SK-N-DZ (cell line): ENCODE measurements around the gene CSF2RB.

ENCODE experiments used
- DNase-seq: peaks from one replicate; pipeline ENCODE4 v3.0.0-alpha.2; 2015; ENCODE audit warnings: low spot score

Gene CSF2RB

GRCh38 chr22:36918586-36919284 lies 5.3 kb downstream of the CSF2RB start:
- DNase-seq = no peak

- no peak for DNase-seq
Measured at GRCh38 chr22:36921309-36922104, 8.1 kb downstream of the CSF2RB start.

DNA sequence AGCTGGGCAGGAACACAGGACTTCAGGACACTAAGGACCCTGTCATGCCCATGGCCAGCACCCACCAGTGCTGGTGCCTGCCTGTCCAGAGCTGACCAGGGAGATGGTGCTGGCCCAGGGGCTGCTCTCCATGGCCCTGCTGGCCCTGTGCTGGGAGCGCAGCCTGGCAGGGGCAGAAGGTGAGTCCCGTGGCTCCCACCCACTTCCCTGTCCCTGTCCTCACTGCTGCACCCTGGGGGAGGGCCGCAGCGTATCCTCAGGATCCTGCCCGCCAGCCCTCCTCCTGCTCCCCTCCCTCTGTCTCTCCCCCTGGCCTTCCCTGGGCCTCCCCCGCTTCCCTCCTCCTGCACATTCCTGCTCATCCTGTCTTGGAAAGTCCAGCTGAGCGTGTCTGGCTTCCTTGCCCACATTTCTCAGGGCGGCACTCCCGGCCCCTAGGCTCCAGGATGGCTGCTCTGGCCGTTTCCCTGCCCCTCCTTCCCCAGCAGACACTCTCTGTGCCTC lies 8.7 kb downstream of the CSF2RB start:
- DNase-seq = no peak

GRCh38 chr22:36922711-36923110 lies 9.3 kb downstream of the CSF2RB start:
- DNase-seq = no peak

DNA sequence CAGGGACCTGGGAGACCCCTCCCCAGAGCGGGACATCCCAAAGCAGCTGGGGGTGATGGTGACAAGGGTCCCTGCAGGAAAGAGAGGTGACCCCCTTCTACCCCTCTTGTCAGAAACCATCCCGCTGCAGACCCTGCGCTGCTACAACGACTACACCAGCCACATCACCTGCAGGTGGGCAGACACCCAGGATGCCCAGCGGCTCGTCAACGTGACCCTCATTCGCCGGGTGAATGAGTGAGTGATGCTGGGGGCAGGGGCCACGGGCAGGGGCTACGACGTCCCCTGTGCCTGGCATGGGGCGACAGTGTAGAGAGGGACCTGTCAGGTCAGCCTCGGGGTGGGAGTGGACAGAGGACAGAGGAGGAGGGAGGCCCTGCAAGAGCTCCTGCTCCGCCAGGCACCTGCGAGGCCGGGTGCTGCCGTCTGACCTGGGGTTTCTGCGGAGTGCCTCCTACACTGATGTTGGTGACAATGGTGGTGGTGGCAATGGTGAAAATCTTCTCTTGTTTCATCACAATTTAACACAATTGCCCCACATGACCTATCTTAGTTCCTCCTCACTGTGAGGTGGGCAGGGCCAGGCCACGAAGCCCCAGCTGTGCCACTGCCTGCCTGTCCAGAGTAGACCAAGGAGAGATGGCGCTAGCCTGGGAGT lies 9.8 kb downstream of the CSF2RB start:
- no peak for DNase-seq

DNA sequence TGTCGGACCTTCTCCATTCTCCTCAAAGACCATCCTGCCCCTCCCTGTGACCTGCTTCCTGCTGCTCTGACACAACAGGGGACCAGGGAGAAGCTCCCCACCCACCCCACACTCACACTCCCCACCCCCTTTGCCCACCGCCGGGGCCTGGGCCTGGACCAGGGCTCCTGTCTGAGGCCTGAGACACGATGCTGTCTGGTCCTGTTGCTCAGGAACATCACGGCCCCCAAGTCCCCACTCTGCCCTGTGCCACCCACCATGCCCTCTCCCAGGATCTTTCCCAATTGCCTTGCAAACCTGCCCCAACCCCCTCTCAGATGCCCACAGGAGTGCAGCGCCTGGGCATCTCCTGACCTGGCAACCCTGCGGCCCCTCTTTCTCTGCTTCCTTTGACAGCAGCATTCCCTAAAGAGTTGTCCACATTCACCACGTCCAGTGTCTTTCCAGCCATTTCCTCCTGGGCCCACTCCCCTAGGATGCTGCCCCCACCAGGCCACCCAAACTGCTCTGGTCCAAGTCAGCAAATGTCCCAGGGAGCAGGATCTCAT lies 10.8 kb downstream of the CSF2RB start:
- no peak for DNase-seq

DNA sequence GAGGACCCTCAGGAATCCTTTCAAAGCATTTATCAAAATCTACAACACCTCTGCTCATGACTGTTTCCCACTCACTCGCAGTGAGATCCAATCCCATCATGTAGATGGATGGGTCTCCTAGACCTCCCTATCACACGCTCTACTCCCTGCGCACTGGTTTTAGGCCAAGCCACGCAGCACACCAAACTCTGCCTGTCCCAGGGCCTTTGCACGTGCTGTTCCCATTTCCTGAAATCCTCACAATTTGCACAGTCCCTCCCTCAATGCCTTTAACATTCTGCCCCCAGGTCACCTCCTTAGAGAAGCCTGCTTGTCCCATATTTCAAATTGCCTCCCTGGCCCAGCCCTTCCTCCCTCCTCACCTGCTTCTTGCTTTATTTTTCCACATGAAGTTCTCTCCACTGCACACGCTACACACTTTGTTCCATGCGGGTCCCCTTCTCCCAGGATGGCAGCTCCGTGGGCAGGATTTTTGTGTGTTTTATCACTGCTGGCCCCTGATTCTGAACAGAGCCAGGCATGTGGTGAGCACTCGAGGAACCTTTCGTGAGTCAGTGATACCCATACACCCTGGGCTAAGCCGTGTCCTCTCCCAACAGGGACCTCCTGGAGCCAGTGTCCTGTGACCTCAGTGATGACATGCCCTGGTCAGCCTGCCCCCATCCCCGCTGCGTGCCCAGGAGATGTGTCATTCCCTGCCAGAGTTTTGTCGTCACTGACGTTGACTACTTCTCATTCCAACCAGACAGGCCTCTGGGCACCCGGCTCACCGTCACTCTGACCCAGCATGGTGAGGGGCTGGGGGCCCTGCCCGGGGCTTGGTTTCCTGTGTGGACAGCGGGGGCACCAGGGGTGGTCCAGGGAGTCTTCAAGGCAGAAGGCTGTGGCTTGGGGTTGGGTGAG lies 12.2 kb downstream of the CSF2RB start:
- no peak for DNase-seq

- DNase-seq = no peak
Measured at GRCh38 chr22:36926309-36926708, 12.9 kb downstream of the CSF2RB start.

GRCh38 chr22:36926721-36927435 lies 13.4 kb downstream of the CSF2RB start:
- DNase-seq = no peak

GRCh38 chr22:36927671-36928070 lies 14.2 kb downstream of the CSF2RB start:
- DNase-seq = no peak

- DNase-seq = no peak
Measured at GRCh38 chr22:36928196-36928595, 14.8 kb downstream of the CSF2RB start.

DNA sequence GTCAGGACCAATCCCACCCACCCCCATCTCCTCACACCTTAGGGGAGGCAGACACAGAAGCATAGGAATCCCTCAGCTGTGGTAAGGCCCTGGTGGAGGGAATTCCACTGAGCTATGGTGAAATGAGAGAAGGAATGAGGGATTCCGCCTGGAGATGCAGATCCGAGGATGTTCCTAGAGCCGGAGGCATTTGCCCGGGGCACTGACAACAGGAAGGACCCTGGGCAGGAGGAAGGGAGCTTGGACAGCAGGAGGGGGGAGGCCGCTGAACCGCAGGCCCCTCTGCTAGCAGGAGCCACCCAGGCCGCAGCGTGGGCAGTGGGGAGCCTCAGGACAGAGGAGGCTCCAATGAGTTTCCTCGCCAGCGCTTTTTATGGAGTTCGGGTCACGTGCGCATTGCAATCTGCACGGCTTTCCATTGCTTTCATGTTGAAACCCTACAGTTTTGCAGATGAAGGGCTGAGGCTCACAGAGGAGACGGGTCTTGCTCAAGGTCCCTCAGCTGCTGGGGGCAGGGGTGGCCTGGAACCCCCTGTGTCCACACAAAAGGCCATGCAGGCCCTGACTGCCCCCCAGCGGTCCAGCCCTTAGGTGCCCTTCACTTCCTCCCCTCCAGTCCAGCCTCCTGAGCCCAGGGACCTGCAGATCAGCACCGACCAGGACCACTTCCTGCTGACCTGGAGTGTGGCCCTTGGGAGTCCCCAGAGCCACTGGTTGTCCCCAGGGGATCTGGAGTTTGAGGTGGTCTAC lies 15.5 kb downstream of the CSF2RB start:
- DNase-seq = no peak

DNA sequence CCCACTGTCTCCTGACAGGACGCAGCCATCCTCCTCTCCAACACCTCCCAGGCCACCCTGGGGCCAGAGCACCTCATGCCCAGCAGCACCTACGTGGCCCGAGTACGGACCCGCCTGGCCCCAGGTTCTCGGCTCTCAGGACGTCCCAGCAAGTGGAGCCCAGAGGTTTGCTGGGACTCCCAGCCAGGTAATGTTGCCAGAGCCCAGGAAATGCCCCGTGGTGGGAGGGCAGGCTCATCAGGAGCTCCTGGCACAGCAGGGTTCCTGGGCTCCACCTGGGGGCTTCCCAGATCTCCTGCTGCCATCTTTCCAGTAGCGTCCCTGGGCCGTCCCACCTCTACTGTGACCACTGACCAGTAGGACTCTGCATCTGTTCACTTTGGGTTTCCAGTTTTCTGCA lies 16.2 kb downstream of the CSF2RB start:
- no peak for DNase-seq

- no peak for DNase-seq
Measured at GRCh38 chr22:36930041-36930935, 16.9 kb downstream of the CSF2RB start.

DNA sequence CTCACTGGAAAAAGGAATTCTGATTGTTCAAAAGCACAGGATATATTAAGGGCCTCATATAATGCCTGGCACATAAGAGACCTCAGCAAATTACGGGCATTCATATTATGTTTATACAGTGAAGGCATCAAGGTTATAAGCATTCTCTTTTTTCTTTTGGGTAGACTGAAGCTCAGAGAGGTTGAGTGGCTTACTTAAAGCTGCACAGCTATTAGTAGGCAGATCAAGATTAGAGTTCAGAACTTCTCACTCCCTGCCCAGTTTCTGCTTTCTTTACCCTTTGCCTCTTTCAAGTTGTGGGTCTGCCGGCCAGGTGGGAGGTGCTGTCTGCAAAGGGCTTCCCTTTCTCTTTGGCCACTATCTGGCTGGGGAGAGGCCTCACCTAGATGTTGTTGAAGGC lies 18.0 kb downstream of the CSF2RB start:
- DNase-seq = no peak

DNA sequence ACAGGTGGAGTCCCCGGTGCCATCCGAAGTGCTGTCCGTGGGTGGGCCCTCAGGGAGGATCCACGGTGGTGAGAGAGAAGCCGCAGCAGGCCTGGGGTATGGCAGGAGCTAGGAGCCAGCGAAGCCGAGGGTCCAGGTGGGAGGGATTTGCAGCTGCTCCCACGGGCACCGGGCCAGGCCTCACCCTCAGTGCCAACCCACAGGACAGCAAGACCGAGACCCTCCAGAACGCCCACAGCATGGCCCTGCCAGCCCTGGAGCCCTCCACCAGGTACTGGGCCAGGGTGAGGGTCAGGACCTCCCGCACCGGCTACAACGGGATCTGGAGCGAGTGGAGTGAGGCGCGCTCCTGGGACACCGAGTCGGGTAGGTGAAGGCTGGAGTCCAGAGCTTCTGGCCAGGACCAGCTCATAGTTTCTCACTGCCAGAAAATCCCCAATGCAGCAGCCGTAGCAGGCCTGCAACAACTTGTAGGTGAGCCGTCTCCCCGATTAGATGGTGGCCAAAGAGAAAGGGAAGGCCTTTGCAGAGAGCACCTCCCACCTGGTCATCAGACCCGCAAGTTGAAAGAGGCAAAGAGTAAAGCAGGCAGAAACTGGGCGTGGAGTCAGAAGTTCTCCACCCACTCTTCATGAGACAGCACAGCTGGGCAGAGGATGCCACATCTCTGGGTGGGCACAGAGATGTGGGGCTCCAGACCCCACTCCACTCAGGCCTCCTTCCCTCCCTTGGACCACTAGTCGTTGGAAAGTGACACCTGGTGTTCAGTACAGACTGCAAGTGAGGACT lies 20.4 kb downstream of the CSF2RB start:
- no peak for DNase-seq

- no peak for DNase-seq
Measured at GRCh38 chr22:36934418-36935312, 21.2 kb downstream of the CSF2RB start.
